Type B pancreatic cell (in vitro differentiated cells): ENCODE measurements around the gene UMODL1. TPM values are rescaled to one million over a fixed set of nuclear protein-coding genes. Genes with fewer than 3 reads are reported as not detected.

Experiments used
- DNase-seq: peaks from one replicate; pipeline ENCODE4 v3.0.0; 2021; ENCODE audit warnings: mixed read lengths; ENCODE audit not compliant: unreplicated experiment; ENCODE audit errors: extremely low spot score
- H3K27ac Mint-ChIP-seq: 2 replicates; pipeline ENCODE4 v1.8.0; 2021; ENCODE audit warnings: mild to moderate bottlenecking, mixed read lengths
- H3K27me3 Mint-ChIP-seq: 2 replicates; pipeline ENCODE4 v1.8.0; 2021; ENCODE audit warnings: mixed read lengths
- H3K36me3 Mint-ChIP-seq: 2 replicates; pipeline ENCODE4 v1.8.0; 2021; ENCODE audit warnings: mixed read lengths
- H3K4me1 Mint-ChIP-seq: one replicate; pipeline ENCODE4 v1.8.0; 2021; ENCODE audit warnings: mixed read lengths; ENCODE audit not compliant: unreplicated experiment
- H3K4me3 Mint-ChIP-seq: 2 replicates; pipeline ENCODE4 v1.8.0; 2021; ENCODE audit warnings: mild to moderate bottlenecking, mixed read lengths
- H3K9me3 Mint-ChIP-seq: 2 replicates; pipeline ENCODE4 v1.8.0; 2021; ENCODE audit warnings: mixed read lengths
- total RNA-seq: library from RNA; stranded (reverse); gene quantifications from 2 replicates; pipeline ENCODE4 v1.2.1, GENCODE V29; 2021; ENCODE audit warnings: low replicate concordance
- TF ChIP-seq, protein P1 (sequence below): fragments of 200-600 bp; sonication (generic); conservative IDR thresholded peaks from 2 replicates; pipeline ENCODE4 v1.5.0; 2021; ENCODE audit warnings: antibody characterized with exemption, mild to moderate bottlenecking

The UMODL1 gene
- total RNA-seq, 1 donor from 2014 or later: 0.36 TPM

- Mint-ChIP-seq H3K4me3 (peak overlapping the region; percentile 27), H3K36me3 (no peaks in the 10 kb centered on the region), H3K9me3 (peaks cover 4% of the 10 kb centered on the region), H3K4me1 (peaks cover 7% of the 10 kb centered on the region), H3K27me3 (peaks cover 3% of the 10 kb centered on the region), H3K27ac (peak overlapping the region; percentile 93)
- TF ChIP-seq, protein P1, sequence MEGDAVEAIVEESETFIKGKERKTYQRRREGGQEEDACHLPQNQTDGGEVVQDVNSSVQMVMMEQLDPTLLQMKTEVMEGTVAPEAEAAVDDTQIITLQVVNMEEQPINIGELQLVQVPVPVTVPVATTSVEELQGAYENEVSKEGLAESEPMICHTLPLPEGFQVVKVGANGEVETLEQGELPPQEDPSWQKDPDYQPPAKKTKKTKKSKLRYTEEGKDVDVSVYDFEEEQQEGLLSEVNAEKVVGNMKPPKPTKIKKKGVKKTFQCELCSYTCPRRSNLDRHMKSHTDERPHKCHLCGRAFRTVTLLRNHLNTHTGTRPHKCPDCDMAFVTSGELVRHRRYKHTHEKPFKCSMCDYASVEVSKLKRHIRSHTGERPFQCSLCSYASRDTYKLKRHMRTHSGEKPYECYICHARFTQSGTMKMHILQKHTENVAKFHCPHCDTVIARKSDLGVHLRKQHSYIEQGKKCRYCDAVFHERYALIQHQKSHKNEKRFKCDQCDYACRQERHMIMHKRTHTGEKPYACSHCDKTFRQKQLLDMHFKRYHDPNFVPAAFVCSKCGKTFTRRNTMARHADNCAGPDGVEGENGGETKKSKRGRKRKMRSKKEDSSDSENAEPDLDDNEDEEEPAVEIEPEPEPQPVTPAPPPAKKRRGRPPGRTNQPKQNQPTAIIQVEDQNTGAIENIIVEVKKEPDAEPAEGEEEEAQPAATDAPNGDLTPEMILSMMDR: no peak
- no peak for DNase-seq
Measured at GRCh38 chr21:42097860-42098454, 26.8 kb downstream of the UMODL1 start.

DNA sequence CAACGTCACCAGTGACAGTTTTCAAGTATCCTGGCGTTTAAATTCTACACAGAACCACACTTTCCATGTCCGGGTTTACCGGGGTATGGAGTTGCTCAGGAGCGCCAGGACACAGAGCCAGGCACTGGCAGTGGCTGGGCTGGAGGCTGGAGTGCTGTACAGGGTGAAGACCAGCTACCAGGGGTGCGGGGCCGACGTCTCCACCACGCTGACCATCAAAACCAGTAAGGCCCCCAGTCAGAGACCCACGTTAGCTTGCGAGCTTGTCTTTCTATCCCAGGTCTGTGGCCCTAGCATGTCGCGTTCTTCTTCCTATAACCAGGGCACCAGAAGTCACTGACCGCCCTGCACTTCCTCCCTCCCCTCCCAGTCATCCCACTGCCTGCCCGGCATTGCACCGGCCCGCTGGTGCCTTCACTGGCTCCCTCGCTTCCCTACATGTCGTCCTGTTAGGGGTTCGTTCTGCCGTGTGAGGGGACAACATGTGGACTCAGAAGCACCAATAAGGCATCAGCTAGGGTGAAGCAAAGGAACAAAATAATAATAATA lies 27.9 kb downstream of the UMODL1 start:
- Mint-ChIP-seq H3K27me3 (peaks cover 5% of the 10 kb centered on the region), H3K4me1 (peaks cover 7% of the 10 kb centered on the region), H3K9me3 (peaks cover 4% of the 10 kb centered on the region), H3K36me3 (no peaks in the 10 kb centered on the region), H3K27ac (no peak overlapping the region), H3K4me3 (no peak overlapping the region)
- TF ChIP-seq, protein P1: no peak
- DNase-seq: no peak

- no peak overlapping the region for H3K27ac Mint-ChIP-seq
- peaks cover 4% of the 10 kb centered on the region for H3K9me3 Mint-ChIP-seq
- H3K36me3 Mint-ChIP-seq: no peaks in the 10 kb centered on the region
- H3K4me1 Mint-ChIP-seq: peaks cover 7% of the 10 kb centered on the region
- H3K27me3 Mint-ChIP-seq: peaks cover 8% of the 10 kb centered on the region
- DNase-seq: no peak
- TF ChIP-seq, protein P1: no peak
- no peak overlapping the region for H3K4me3 Mint-ChIP-seq
Measured at GRCh38 chr21:42101246-42101645, 30.1 kb downstream of the UMODL1 start.

DNA sequence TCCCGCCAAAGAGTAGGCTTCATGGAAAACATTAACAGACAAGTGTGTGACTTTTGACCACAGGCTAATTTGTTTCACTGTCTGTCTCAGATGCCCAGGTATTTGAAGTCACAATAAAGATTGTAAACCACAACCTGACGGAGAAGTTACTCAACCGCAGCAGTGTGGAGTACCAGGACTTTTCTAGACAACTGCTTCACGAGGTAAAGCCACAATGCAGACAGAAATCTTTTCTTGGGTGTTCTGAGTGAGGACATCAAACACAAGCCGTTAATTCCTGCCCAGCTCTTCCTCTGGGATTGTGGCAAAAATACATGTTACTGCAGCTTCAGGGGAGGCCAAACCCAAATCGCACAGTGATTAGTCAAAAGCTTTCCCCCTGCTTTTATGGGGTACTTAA lies 31.0 kb downstream of the UMODL1 start:
- no peak overlapping the region for H3K27ac Mint-ChIP-seq
- DNase-seq: no peak
- H3K9me3 Mint-ChIP-seq: peaks cover 4% of the 10 kb centered on the region
- TF ChIP-seq, protein P1: no peak
- no peak overlapping the region for H3K4me3 Mint-ChIP-seq
- H3K27me3 Mint-ChIP-seq: peaks cover 8% of the 10 kb centered on the region
- H3K4me1 Mint-ChIP-seq: peaks cover 11% of the 10 kb centered on the region
- H3K36me3 Mint-ChIP-seq: no peaks in the 10 kb centered on the region

GRCh38 chr21:42102526-42102925 lies 31.4 kb downstream of the UMODL1 start:
- TF ChIP-seq, protein P1: no peak
- no peaks in the 10 kb centered on the region for H3K36me3 Mint-ChIP-seq
- H3K4me3 Mint-ChIP-seq: no peak overlapping the region
- no peak overlapping the region for H3K27ac Mint-ChIP-seq
- no peak for DNase-seq
- peaks cover 8% of the 10 kb centered on the region for H3K27me3 Mint-ChIP-seq
- H3K4me1 Mint-ChIP-seq: peaks cover 11% of the 10 kb centered on the region
- peaks cover 4% of the 10 kb centered on the region for H3K9me3 Mint-ChIP-seq
